ENCODE measurements around the gene DHX29. TPM values are rescaled to one million over a fixed set of nuclear protein-coding genes. Genes with fewer than 3 reads are reported as not detected.

Gene DHX29
- total RNA-seq, 1 experiment from 2014 or later: 27.6 TPM

GRCh38 chr5:55290991-55291390 is 16.5 kb downstream of the DHX29 start:
- ChIA-PET CTCF (no interaction called here), POLR2A (no interaction called here)
- Histone ChIP-seq H3K36me3 (ENCODE audit: control insufficient read depth, insufficient read depth, low read length) (no peaks in the 10 kb centered on the region; the same call in 1 of the 2 replicates), H3K4me1 (no peaks in the 10 kb centered on the region), H3K27me3 (replicated peaks; ENCODE audit: control insufficient read depth, insufficient read depth, low read length) (no peaks in the 10 kb centered on the region), H3K9me3 (peaks cover 7% of the 10 kb centered on the region; the same call in 1 of the 2 replicates), H3K4me3 (ENCODE audit: low read depth, low read length) (no peak overlapping the region)
- peaks cover 6% of the 10 kb centered on the region for H3K4me1 Mint-ChIP-seq (ENCODE audit: low read depth, unreplicated experiment)
- no peaks in the 10 kb centered on the region for H3K9me3 Mint-ChIP-seq (ENCODE audit: unreplicated experiment)
- no peak for DNase-seq
- no TSS peak for BruUV-seq (replicated peaks)
- H3K27ac Mint-ChIP-seq (ENCODE audit: unreplicated experiment): no peak overlapping the region
- peaks cover 56% of the 10 kb centered on the region for H3K36me3 Mint-ChIP-seq (ENCODE audit: insufficient read depth, unreplicated experiment)
- intact Hi-C loops (cut with micrococcal nuclease; ENCODE audit: unreplicated experiment): no loop called here
- no peak for TF ChIP-seq CTCF (IDR thresholded peaks at IDR 0.05; ENCODE audit: insufficient read depth in 1 of 2, low read depth in 1 of 2, low read length in 1 of 2, severe bottlenecking in 1 of 2, unreplicated experiment in 1 of 2)
- H3K27me3 Mint-ChIP-seq (ENCODE audit: insufficient read depth, unreplicated experiment): no peaks in the 10 kb centered on the region
- no peak overlapping the region for H3K4me3 Mint-ChIP-seq (ENCODE audit: unreplicated experiment)

- TF ChIP-seq CTCF (IDR thresholded peaks at IDR 0.05; ENCODE audit: insufficient read depth in 1 of 2, low read depth in 1 of 2, low read length in 1 of 2, severe bottlenecking in 1 of 2, unreplicated experiment in 1 of 2): no peak
- Mint-ChIP-seq H3K27ac (ENCODE audit: unreplicated experiment) (no peak overlapping the region), H3K36me3 (ENCODE audit: insufficient read depth, unreplicated experiment) (peaks cover 51% of the 10 kb centered on the region), H3K4me3 (ENCODE audit: unreplicated experiment) (no peak overlapping the region), H3K27me3 (ENCODE audit: insufficient read depth, unreplicated experiment) (no peaks in the 10 kb centered on the region), H3K9me3 (ENCODE audit: unreplicated experiment) (no peaks in the 10 kb centered on the region), H3K4me1 (ENCODE audit: low read depth, unreplicated experiment) (peaks cover 6% of the 10 kb centered on the region)
- Histone ChIP-seq H3K9me3 (peaks cover 1% of the 10 kb centered on the region; the same call in 1 of the 2 replicates), H3K36me3 (ENCODE audit: control insufficient read depth, insufficient read depth, low read length) (no peaks in the 10 kb centered on the region; the same call in none of the 2 replicates), H3K27me3 (replicated peaks; ENCODE audit: control insufficient read depth, insufficient read depth, low read length) (no peaks in the 10 kb centered on the region), H3K4me3 (ENCODE audit: low read depth, low read length) (no peak overlapping the region), H3K4me1 (no peaks in the 10 kb centered on the region)
- no peak for DNase-seq
- BruUV-seq (replicated peaks): no TSS peak
- POLR2A ChIA-PET: no interaction called here
- CTCF ChIA-PET: no interaction called here
- intact Hi-C loops (cut with micrococcal nuclease; ENCODE audit: unreplicated experiment): no loop called here
Observed at GRCh38 chr5:55289808-55290207, 17.7 kb downstream of the DHX29 start.

- peaks cover 6% of the 10 kb centered on the region for H3K4me1 Mint-ChIP-seq (ENCODE audit: low read depth, unreplicated experiment)
Observed at GRCh38 chr5:55286411-55286933, 21.0 kb downstream of the DHX29 start.

More at GRCh38 chr5:55286411-55286933, 21.0 kb downstream of the DHX29 start:
- CTCF ChIA-PET: no interaction called here
- no peak overlapping the region for H3K4me3 Mint-ChIP-seq (ENCODE audit: unreplicated experiment)
- DNase-seq: no peak
- TF ChIP-seq CTCF (IDR thresholded peaks at IDR 0.05; ENCODE audit: insufficient read depth in 1 of 2, low read depth in 1 of 2, low read length in 1 of 2, severe bottlenecking in 1 of 2, unreplicated experiment in 1 of 2): no peak
- Histone ChIP-seq H3K4me3 (ENCODE audit: low read depth, low read length) (no peak overlapping the region), H3K9me3 (no peaks in the 10 kb centered on the region), H3K4me1 (no peaks in the 10 kb centered on the region), H3K27me3 (replicated peaks; ENCODE audit: control insufficient read depth, insufficient read depth, low read length) (no peaks in the 10 kb centered on the region), H3K36me3 (ENCODE audit: control insufficient read depth, insufficient read depth, low read length) (no peaks in the 10 kb centered on the region; the same call in none of the 2 replicates)
- no peaks in the 10 kb centered on the region for H3K27me3 Mint-ChIP-seq (ENCODE audit: insufficient read depth, unreplicated experiment)
- no TSS peak for BruUV-seq (replicated peaks)
- intact Hi-C loops (cut with micrococcal nuclease; ENCODE audit: unreplicated experiment): no loop called here
- no peaks in the 10 kb centered on the region for H3K9me3 Mint-ChIP-seq (ENCODE audit: unreplicated experiment)
- POLR2A ChIA-PET: no interaction called here
- peaks cover 34% of the 10 kb centered on the region for H3K36me3 Mint-ChIP-seq (ENCODE audit: insufficient read depth, unreplicated experiment)
- H3K27ac Mint-ChIP-seq (ENCODE audit: unreplicated experiment): no peak overlapping the region
